Neural cell (in vitro differentiated cells): ENCODE results near the gene BCO2. TPM values are rescaled to one million over a fixed set of nuclear protein-coding genes. Genes with fewer than 3 reads are reported as not detected.

ENCODE experiments used
- H2AFZ ChIP-seq: fragments of 200-600, 300-800 bp; sonication (generic), shearing (Covaris generic); 2 replicates; pipeline ENCODE4 v1.6.0; 2014; ENCODE audit warnings: low read depth, mild to moderate bottlenecking, antibody characterized with exemption, low read length, moderate library complexity
- H3F3A ChIP-seq: fragments of 200-600 bp; shearing (Covaris generic); 2 replicates; pipeline ENCODE4 v1.6.1; 2016; ENCODE audit warnings: mild to moderate bottlenecking, moderate library complexity, mixed read lengths, antibody characterized with exemption, low read length; ENCODE audit not compliant: insufficient read depth, poor library complexity, severe bottlenecking
- H3K27ac ChIP-seq: fragments of 200-600, 300-800 bp; sonication (generic), shearing (Covaris generic); 2 replicates; pipeline ENCODE4 v1.5.1; 2014; ENCODE audit warnings: mild to moderate bottlenecking, low read length, moderate library complexity
- H3K27me3 ChIP-seq: fragments of 300-800, 200-600 bp; sonication (generic), shearing (Covaris generic); 2 replicates; pipeline ENCODE4 v1.6.0; 2014; ENCODE audit warnings: mild to moderate bottlenecking, low read depth, low read length, moderate library complexity; ENCODE audit not compliant: insufficient read depth
- H3K36me3 ChIP-seq: fragments of 300-800, 200-600 bp; sonication (generic), shearing (Covaris generic); 2 replicates; pipeline ENCODE4 v1.5.1; 2014; ENCODE audit warnings: mild to moderate bottlenecking, antibody characterized with exemption, low read length, moderate library complexity; ENCODE audit not compliant: insufficient read depth
- H3K4me2 ChIP-seq: fragments of 300-800, 200-600 bp; sonication (generic), shearing (Covaris generic); 2 replicates; pipeline ENCODE4 v1.6.0; 2014; ENCODE audit warnings: mild to moderate bottlenecking, low read length
- H3K4me3 ChIP-seq: fragments of 300-800, 200-600 bp; sonication (generic), shearing (Covaris generic); 2 replicates; pipeline ENCODE4 v1.5.1; 2014; ENCODE audit warnings: mild to moderate bottlenecking, low read length, moderate library complexity
- H3K79me2 ChIP-seq: fragments of 200-600 bp; shearing (Covaris generic); replicated peaks from 2 replicates; pipeline ENCODE4 v1.6.0; 2014; ENCODE audit warnings: mild to moderate bottlenecking, low read length, moderate library complexity; ENCODE audit not compliant: insufficient read depth
- H3K9ac ChIP-seq: fragments of 300-800, 200-600 bp; sonication (generic), shearing (Covaris generic); 2 replicates; pipeline ENCODE4 v1.6.1; 2016; ENCODE audit warnings: mild to moderate bottlenecking, low read length, mixed read lengths
- H3K9me2 ChIP-seq: fragments of 200-600 bp; shearing (Covaris generic); 2 replicates; pipeline ENCODE4 v1.6.1; 2016; ENCODE audit warnings: mild to moderate bottlenecking, low read length, mixed read lengths; ENCODE audit not compliant: insufficient read depth
- H3K9me3 ChIP-seq: fragments of 200-600, 300-800 bp; sonication (generic), shearing (Covaris generic); 2 replicates; pipeline ENCODE4 v1.6.1; 2016; ENCODE audit warnings: mild to moderate bottlenecking, mixed run types, low read length, moderate library complexity, mixed read lengths
- H4K20me1 ChIP-seq: fragments of 200-600 bp; shearing (Covaris generic); 2 replicates; pipeline ENCODE4 v1.6.1; 2016; ENCODE audit warnings: mild to moderate bottlenecking, mixed run types; ENCODE audit not compliant: insufficient read depth
- EP300 ChIP-seq: fragments of 450-650 bp; conservative IDR thresholded peaks from 2 replicates; pipeline ENCODE4 v1.6.1; 2014; ENCODE audit warnings: antibody characterized with exemption, mild to moderate bottlenecking, moderate library complexity; ENCODE audit not compliant: poor library complexity, severe bottlenecking
- EZH2 ChIP-seq: fragments of 200-600, 300-800 bp; shearing (Covaris generic), sonication (generic); IDR thresholded peaks from 2 replicates; pipeline ENCODE4 v1.6.1; 2014; ENCODE audit warnings: antibody characterized with exemption, low read length, borderline replicate concordance, mild to moderate bottlenecking; ENCODE audit not compliant: insufficient read depth, poor library complexity, severe bottlenecking
- MXI1 ChIP-seq: fragments of 450-650 bp; conservative IDR thresholded peaks from 2 replicates; pipeline ENCODE4 v1.6.1; 2014; ENCODE audit warnings: antibody characterized with exemption, mild to moderate bottlenecking; ENCODE audit not compliant: poor library complexity, severe bottlenecking
- POLR2AphosphoS5 ChIP-seq: IDR thresholded peaks from 2 replicates; pipeline ENCODE4 v1.6.1; 2012
- RAD21 ChIP-seq: fragments of 450-650 bp; conservative IDR thresholded peaks from 2 replicates; pipeline ENCODE4 v1.6.1; 2014; ENCODE audit warnings: antibody characterized with exemption, mild to moderate bottlenecking, moderate library complexity
- REST ChIP-seq: IDR thresholded peaks from 2 replicates; pipeline ENCODE4 v1.6.1; 2012; ENCODE audit warnings: borderline replicate concordance
- SMC3 ChIP-seq: fragments of 450-650 bp; conservative IDR thresholded peaks from 2 replicates; pipeline ENCODE4 v1.6.1; 2014; ENCODE audit warnings: antibody characterized with exemption, mild to moderate bottlenecking, moderate library complexity; ENCODE audit not compliant: poor library complexity
- TAF1 ChIP-seq: IDR thresholded peaks from 2 replicates; pipeline ENCODE4 v1.6.1; 2012; ENCODE audit warnings: low read depth
- polyA plus RNA-seq: library from polyadenylated mRNA; depleted of rRNA; stranded (reverse); fragments of >200 nt; gene quantifications from 2 replicates; pipeline ENCODE4 v1.2.3, GENCODE V29; 2014
- TF ChIP-seq, protein P1 (sequence below): fragments of 450-650 bp; IDR thresholded peaks from 2 replicates; pipeline ENCODE4 v1.5.1; 2014; ENCODE audit warnings: antibody characterized with exemption, mild to moderate bottlenecking, moderate library complexity; ENCODE audit not compliant: poor library complexity, severe bottlenecking

Gene BCO2
- polyA plus RNA-seq, 1 donor from 2014 or later, result 7.4 TPM

DNA sequence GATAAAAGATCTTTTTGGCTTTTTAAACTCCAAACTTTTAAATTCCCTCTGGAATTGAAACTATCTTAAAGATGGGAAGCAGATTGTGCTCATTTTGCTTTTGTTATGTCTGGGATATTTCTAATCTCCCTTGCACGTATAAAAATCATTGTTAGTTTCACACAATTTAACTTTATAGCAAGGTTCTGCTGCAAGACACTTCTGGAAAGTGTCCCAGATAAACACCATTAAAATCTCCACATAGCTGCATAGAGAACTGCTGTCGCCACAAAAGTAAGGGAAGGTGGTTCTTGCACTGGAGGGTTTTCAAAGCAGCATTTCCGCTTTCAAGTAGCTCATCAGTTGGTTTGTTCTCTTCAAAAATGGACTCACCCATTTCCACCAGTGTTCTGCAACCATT is 62.7 kb downstream of the BCO2 start:
- TF ChIP-seq RAD21 (no peak), SMC3 (no peak), EP300 (no peak), EZH2 (no peak), MXI1 (no peak), TAF1 (no peak), POLR2AphosphoS5 (no peak), REST (no peak)
- TF ChIP-seq, protein P1, sequence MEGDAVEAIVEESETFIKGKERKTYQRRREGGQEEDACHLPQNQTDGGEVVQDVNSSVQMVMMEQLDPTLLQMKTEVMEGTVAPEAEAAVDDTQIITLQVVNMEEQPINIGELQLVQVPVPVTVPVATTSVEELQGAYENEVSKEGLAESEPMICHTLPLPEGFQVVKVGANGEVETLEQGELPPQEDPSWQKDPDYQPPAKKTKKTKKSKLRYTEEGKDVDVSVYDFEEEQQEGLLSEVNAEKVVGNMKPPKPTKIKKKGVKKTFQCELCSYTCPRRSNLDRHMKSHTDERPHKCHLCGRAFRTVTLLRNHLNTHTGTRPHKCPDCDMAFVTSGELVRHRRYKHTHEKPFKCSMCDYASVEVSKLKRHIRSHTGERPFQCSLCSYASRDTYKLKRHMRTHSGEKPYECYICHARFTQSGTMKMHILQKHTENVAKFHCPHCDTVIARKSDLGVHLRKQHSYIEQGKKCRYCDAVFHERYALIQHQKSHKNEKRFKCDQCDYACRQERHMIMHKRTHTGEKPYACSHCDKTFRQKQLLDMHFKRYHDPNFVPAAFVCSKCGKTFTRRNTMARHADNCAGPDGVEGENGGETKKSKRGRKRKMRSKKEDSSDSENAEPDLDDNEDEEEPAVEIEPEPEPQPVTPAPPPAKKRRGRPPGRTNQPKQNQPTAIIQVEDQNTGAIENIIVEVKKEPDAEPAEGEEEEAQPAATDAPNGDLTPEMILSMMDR, result no peak
- Histone ChIP-seq H3K4me3 (no peak overlapping the region), H3F3A (no peaks in the 10 kb centered on the region), H3K9me3 (no peaks in the 10 kb centered on the region), H3K36me3 (peaks cover under 1% of the 10 kb centered on the region), H3K27ac (no peak overlapping the region), H2AFZ (no peak overlapping the region), H3K27me3 (no peaks in the 10 kb centered on the region), H3K4me2 (no peak overlapping the region), H3K9me2 (no peaks in the 10 kb centered on the region), H3K9ac (no peak overlapping the region), H4K20me1 (no peaks in the 10 kb centered on the region), H3K79me2 (no peaks in the 10 kb centered on the region)

- H3K27ac ChIP-seq, result no peak overlapping the region
- H2AFZ ChIP-seq, result no peak overlapping the region
- H3F3A ChIP-seq, result no peaks in the 10 kb centered on the region
- no peaks in the 10 kb centered on the region for H3K9me3 ChIP-seq
- H3K79me2 ChIP-seq, result no peaks in the 10 kb centered on the region
- no peaks in the 10 kb centered on the region for H3K27me3 ChIP-seq
- no peak overlapping the region for H3K4me3 ChIP-seq
- H3K36me3 ChIP-seq, result peaks cover 7% of the 10 kb centered on the region
- H3K4me2 ChIP-seq, result no peak overlapping the region
- no peaks in the 10 kb centered on the region for H3K9me2 ChIP-seq
- H3K9ac ChIP-seq, result no peak overlapping the region
- H4K20me1 ChIP-seq, result no peaks in the 10 kb centered on the region
- TF ChIP-seq, protein P1, result no peak
- TF ChIP-seq EP300, result no peak
- TF ChIP-seq MXI1, result no peak
- TF ChIP-seq REST, result no peak
- TF ChIP-seq RAD21, result no peak
- TF ChIP-seq TAF1, result no peak
These were observed 66.2 kb downstream of the BCO2 start for GRCh38 chr11:112241486-112241885.
